ENCODE results near the gene NALCN. TPM values are rescaled to one million over a fixed set of nuclear protein-coding genes. Genes with fewer than 3 reads are reported as not detected.
A peak's percentile ranks its signal among the peaks of the same experiment; 100 is the strongest.

Gene NALCN
- total RNA-seq, 1 experiment from 2014 or later: 1.2 TPM

DNA sequence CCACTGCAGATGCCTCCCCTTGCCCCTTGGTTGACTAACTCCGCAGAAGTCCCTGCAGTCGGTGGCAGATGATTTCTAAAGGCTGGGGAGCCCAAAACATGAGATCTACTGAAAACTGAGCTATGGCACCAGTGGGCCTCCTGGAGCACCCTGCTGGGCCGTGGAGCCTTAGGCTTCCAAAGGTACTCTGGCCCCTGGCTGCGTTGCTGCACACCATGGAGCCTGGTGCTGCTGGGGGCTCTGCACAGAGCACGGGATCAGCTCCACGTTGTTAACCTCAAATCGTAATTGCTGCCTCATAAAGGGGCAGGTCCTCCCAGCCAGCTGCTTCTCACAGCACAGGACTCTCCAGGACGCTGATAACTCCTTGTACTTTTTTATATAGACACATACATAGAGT, 357.5 kb downstream of the NALCN start:
- Histone ChIP-seq H3K36me3 (no peaks in the 10 kb centered on the region), H3K4me3 (no peak overlapping the region), H3K9me3 (replicated peaks) (no peaks in the 10 kb centered on the region), H3K27me3 (replicated peaks) (no peaks in the 10 kb centered on the region), H3K4me1 (replicated peaks) (no peaks in the 10 kb centered on the region), H3K27ac (no peak overlapping the region)
- DNase-seq (ENCODE audit: low read depth in 1 of 2, low spot score in 2 of 2): no peak

DNA sequence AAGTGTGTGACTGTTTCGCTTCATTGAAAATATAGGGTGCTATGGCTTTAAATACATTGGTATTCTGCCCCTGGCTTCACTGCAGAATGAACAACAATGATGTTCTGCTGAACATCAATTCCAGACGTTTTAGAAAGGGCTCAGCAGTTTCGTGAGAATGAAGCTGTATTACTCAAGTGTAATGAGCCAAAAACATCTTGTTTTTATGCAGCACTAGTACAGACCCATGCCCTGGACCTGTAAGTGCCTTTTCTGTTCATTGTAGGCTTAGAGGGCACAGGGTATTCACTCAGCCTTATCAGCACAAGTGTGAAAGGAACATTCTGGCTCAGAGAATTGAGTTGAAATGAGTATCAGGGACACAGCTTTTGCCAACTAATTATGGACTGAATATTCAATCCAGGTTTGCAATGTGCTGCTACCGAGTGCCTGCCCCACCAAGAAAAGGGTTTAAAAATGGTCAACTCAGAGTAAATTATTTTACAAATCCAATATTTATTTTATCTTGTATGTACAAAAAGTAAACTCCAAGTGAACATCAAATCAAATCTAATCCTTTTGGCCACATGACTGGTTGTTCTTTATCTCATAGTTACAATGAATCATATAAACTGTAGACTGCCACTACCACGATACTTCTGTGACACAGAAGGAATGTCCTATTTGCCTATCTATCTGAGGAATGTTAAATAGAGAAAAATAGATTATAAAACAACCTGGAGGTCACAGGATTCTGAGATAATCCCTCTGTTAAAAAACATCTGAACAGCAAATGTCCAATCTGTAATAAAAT, 362.8 kb downstream of the NALCN start:
- no peak overlapping the region for H3K4me3 ChIP-seq
- peaks cover 4% of the 10 kb centered on the region for H3K4me1 ChIP-seq (replicated peaks)
- no peaks in the 10 kb centered on the region for H3K27me3 ChIP-seq (replicated peaks)
- no peaks in the 10 kb centered on the region for H3K36me3 ChIP-seq
- no peak for DNase-seq (ENCODE audit: low read depth in 1 of 2, low spot score in 2 of 2)
- H3K27ac ChIP-seq: no peak overlapping the region
- H3K9me3 ChIP-seq (replicated peaks): no peaks in the 10 kb centered on the region

DNA sequence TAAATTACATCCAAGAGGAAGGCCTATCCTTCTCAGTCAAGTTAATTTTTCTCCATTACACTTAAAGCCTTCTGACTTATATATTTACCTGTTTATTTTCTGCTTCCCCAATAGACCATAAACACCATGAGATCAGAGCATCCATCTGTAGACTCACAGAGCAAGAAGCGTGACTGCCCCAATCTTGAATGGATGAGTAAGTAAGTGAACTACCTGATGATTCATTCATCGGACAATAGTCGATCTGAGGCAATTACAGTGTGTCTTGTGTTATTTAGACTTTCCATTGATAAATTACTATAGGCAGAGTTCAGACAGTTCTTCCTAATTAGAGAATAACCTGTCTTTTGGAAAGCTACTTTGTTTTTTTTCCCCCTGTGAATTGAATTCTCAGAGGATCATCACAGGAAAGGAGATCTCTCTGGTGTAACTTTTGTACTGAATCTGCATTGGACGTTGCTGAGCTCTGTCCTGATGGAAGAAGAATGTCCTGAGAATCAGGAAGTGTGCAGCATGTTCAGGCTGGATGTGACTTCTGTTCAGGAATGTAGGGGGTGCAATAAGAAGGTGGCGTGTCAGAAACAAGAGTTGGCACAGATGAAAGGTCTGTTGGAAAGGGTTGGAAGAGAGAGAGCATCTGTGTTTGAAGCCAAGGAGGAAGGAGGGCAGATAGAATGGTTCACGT, 367.0 kb downstream of the NALCN start:
- no peak for DNase-seq (ENCODE audit: low read depth in 1 of 2, low spot score in 2 of 2)
- H3K4me1 ChIP-seq (replicated peaks): peaks cover 4% of the 10 kb centered on the region
- H3K27me3 ChIP-seq (replicated peaks): no peaks in the 10 kb centered on the region
- no peaks in the 10 kb centered on the region for H3K9me3 ChIP-seq (replicated peaks)
- no peak overlapping the region for H3K4me3 ChIP-seq
- H3K27ac ChIP-seq: no peak overlapping the region
- H3K36me3 ChIP-seq: no peaks in the 10 kb centered on the region

DNA sequence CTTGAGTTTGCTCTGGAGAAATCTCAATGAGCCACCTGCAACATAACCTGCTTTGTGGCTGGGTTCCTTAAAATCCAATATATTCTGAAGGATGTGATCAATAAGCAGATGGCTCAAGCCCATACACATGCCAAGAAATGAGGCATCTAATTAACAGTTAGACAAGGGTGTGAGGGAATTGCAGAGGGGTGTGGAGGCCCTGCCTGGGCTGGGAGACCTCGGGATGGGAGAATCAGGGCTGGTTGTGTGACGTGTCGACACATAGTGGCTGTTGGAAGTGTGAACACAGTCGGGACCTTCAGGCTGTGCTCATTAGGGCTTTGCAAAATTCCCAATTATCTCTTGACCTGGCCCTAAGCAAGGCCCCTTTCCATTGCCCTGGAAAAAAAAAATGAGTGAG, 379.8 kb downstream of the NALCN start:
- no peaks in the 10 kb centered on the region for H3K9me3 ChIP-seq (replicated peaks)
- no peaks in the 10 kb centered on the region for H3K4me1 ChIP-seq (replicated peaks)
- no peak overlapping the region for H3K27ac ChIP-seq
- no peaks in the 10 kb centered on the region for H3K27me3 ChIP-seq (replicated peaks)
- no peaks in the 10 kb centered on the region for H3K36me3 ChIP-seq
- no peak overlapping the region for H3K4me3 ChIP-seq
- no peak for DNase-seq (ENCODE audit: low read depth in 1 of 2, low spot score in 2 of 2)

DNA sequence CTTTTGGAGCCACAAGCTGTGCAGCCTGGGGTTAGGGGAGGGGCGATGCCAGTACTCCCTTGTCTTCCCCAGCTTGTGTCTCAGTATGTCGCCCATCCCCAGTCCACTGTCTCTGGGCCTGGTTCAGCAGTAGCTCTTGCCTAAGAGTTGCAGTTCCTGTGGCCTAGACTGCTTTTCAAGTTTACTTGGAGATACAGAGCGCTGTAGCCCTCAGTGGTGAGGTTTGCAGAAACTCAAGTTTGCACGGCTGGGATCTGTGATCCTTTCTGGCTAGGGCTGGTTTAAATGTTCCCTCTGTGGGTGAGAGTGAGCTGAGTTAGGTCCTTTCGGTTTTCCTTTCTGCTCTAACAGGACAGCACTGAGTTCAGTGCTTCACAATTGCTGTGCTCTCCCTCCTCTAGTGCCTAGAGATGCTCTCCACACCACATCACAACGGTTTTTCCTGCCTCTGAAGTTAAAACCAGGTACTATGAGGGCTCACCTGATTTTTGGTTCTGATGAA, 381.1 kb downstream of the NALCN start:
- Histone ChIP-seq H3K4me1 (replicated peaks) (no peaks in the 10 kb centered on the region), H3K36me3 (no peaks in the 10 kb centered on the region), H3K9me3 (replicated peaks) (no peaks in the 10 kb centered on the region), H3K27me3 (replicated peaks) (no peaks in the 10 kb centered on the region), H3K4me3 (no peak overlapping the region), H3K27ac (no peak overlapping the region)
- DNase-seq (ENCODE audit: low read depth in 1 of 2, low spot score in 2 of 2): no peak

DNA sequence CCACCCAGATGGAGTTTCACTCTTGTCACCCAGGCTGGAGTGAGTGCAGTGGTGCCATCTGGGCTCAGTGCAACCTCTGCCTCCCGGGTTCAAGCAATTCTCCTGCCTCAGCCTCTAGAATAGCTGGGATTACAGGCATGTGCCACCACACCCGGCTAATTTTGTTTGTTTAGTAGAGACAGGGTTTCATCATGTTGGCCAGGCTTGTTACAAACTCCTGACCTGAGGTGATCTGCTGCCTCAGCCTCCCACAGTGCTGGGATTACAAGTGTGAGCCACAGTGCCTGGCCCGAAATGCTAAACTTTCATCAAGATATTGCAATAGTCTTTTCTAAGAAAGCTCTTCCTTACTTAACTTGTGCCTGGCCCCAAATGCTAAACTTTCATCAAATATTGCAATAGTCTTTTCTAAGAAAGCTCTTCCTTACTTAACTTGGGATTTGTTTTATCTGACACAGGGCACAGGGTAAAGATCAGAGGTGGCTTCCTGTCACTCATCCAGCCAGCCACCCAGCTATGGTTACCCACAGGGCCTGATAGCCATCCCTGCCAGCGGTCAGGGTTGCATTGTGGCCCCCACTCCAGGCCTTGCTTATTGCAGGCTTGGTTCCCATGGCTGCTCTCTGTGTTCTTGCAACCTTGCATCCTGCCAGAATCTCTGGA, 389.4 kb downstream of the NALCN start:
- Histone ChIP-seq H3K4me1 (replicated peaks) (no peaks in the 10 kb centered on the region), H3K27ac (no peak overlapping the region), H3K27me3 (replicated peaks) (no peaks in the 10 kb centered on the region), H3K4me3 (no peak overlapping the region), H3K9me3 (replicated peaks) (no peaks in the 10 kb centered on the region), H3K36me3 (no peaks in the 10 kb centered on the region)
- no peak for DNase-seq (ENCODE audit: low read depth in 1 of 2, low spot score in 2 of 2)

DNA sequence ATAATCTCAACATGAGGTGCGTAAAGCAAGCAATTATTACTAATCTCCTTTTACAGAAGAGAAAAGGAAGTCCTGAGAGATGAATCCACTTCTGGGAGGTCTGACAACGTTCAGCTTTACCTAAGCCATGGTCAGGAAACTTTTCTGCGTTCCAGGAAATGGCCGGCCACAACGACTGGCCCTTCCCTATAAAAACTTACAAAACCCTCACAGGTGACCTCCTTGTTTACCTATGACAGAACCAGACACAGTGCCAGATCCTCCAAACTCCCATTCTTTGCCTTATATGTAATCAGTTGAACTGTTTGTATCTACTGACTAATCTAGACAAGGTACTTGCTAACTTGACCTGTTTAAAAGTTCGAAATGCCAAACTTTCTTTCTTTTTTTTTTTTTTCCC, 390.0 kb downstream of the NALCN start:
- DNase-seq (ENCODE audit: low read depth in 1 of 2, low spot score in 2 of 2): no peak

DNA sequence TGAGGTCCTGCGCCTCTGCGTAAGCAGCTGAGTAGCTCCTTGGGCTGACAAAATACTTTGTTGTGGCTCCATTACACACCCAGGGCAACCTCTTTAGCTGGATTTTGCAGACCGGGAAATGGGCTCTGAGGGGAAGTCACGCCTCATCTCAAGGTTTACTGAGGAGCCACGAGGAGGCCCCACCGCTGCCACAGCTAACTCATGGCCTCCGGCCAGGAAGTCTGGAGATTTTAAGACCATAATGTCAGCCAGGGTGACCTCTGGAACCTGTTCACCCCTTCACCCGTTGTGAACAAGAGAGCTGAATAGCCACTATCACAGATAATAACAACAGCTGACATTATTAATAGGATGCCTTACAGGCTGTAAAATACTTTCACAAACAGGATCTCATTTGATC, 390.4 kb downstream of the NALCN start:
- no peaks in the 10 kb centered on the region for H3K9me3 ChIP-seq (replicated peaks)
- H3K27me3 ChIP-seq (replicated peaks): no peaks in the 10 kb centered on the region
- H3K4me1 ChIP-seq (replicated peaks): no peaks in the 10 kb centered on the region
- DNase-seq (ENCODE audit: low read depth in 1 of 2, low spot score in 2 of 2): no peak
- H3K36me3 ChIP-seq: no peaks in the 10 kb centered on the region
- H3K4me3 ChIP-seq: no peak overlapping the region
- H3K27ac ChIP-seq: no peak overlapping the region

More for the DNA sequence above, 390.0 kb downstream of the NALCN start:
- no peaks in the 10 kb centered on the region for H3K4me1 ChIP-seq (replicated peaks)
- no peaks in the 10 kb centered on the region for H3K9me3 ChIP-seq (replicated peaks)
- H3K36me3 ChIP-seq: no peaks in the 10 kb centered on the region
- H3K4me3 ChIP-seq: no peak overlapping the region
- H3K27ac ChIP-seq: no peak overlapping the region
- no peaks in the 10 kb centered on the region for H3K27me3 ChIP-seq (replicated peaks)

DNA sequence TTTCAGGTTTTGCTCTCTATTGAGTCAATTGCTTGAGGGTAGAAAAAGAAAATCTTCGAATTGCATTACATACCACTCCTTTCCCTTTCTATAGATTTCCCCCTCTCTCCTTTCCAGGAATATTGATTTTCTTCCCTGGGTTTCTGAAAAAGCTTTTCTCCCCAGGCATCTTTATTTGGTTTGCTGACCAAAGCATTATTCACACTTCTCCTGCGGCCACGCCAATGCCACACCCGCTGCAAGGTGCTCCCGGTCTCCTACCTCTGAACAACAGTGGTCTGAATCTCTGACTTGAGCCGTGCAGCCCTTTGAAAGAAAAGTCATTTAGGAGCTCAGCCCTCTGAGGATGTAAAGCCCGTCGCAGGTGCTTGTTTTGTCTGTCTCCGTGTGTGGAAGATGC, 390.8 kb downstream of the NALCN start:
- H3K4me3 ChIP-seq: no peak overlapping the region
- no peaks in the 10 kb centered on the region for H3K36me3 ChIP-seq
- H3K9me3 ChIP-seq (replicated peaks): no peaks in the 10 kb centered on the region
- no peak overlapping the region for H3K27ac ChIP-seq
- no peaks in the 10 kb centered on the region for H3K4me1 ChIP-seq (replicated peaks)
- no peak for DNase-seq (ENCODE audit: low read depth in 1 of 2, low spot score in 2 of 2)
- H3K27me3 ChIP-seq (replicated peaks): no peaks in the 10 kb centered on the region

DNA sequence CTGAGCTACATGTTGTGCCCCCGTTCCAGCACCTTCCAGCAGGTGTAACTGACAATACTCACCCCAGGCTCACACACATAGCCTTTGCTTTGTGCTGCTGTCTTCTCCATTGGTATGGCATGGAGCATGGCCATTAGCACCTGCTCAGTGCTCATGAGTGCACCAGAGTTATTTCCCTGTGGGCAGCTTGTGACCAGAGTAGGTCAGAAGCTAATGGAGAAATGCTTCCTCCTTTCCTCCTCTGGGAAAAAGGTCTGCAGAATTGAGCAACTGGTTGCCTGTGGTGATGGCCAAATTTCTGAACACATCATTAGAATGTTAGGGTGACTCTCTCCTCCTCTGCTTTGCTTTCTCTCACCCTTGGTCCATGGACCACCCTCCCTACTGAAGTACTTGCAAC, 397.2 kb downstream of the NALCN start:
- Histone ChIP-seq H3K27ac (no peak overlapping the region), H3K9me3 (replicated peaks) (no peaks in the 10 kb centered on the region)
- no peak for DNase-seq (ENCODE audit: low read depth in 1 of 2, low spot score in 2 of 2)

DNA sequence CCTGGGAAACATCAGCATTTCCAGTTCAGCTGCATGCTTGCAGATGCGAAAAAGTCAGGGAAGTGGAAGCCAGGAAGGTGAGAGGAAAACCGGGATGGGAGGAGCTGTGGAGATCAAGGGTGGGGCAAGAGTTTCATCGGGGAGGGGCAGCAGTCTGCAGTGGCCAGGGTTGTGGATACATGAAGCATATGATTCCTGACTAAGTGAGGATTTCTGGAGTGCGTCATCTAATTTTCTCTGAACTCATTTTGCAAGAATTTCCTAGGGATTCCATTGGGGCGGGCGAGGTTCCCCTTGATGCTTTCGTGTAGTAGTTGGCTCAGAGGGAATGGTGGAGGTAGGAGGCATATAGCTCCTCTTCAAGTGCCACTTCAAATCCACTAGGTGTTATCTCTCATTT, 397.6 kb downstream of the NALCN start:
- H3K27me3 ChIP-seq (replicated peaks): no peaks in the 10 kb centered on the region
- no peaks in the 10 kb centered on the region for H3K9me3 ChIP-seq (replicated peaks)
- no peaks in the 10 kb centered on the region for H3K36me3 ChIP-seq
- H3K4me3 ChIP-seq: no peak overlapping the region
- peak in 1 of 2 experiments; percentile 4 for DNase-seq (ENCODE audit: low read depth in 1 of 2, low spot score in 2 of 2)
- 0 out of 2 replicates have a peak, but pooled peaks cover 2% of the 10 kb centered on the region for H3K4me1 ChIP-seq (replicated peaks)
- no peak overlapping the region for H3K27ac ChIP-seq

More for the DNA sequence above, 397.2 kb downstream of the NALCN start:
- Histone ChIP-seq H3K36me3 (no peaks in the 10 kb centered on the region), H3K4me3 (no peak overlapping the region), H3K27me3 (replicated peaks) (no peaks in the 10 kb centered on the region), H3K4me1 (replicated peaks) (0 out of 2 replicates have a peak, but pooled peaks cover 2% of the 10 kb centered on the region)

DNA sequence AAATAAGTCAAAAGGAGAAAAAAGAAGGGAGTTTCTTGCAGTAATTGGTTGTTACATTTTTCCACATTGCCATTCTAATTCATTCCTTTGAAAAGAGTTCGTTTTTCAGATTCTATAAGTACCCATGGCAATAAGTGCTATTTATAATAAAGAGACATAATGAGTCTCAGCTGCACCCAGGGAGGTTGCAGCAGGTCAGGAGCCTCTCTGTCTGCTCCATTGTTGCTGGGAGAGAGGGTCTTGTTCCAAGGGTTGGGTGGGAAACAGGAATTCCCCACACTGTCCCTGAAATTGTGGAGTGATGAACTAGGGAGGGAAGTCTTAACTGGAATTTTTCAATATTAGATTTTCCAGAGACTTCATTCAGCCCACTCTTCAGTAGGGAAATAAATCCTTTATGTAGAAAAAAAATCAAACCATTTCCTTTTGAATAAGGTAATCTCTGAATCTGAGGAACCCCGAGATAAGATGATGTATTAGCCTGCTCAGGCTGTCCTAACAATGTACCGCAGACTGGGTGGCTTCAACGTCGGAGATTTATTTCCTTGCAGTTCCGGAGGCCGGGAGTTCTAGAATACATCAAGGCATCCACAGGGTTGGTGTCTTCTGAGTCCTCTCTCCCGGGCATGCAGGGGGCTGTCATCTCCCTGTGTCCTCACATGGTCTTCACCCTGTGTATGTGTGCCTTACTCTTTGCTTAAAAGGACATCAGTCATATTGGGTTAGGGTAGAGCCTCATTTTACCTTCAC, 399.0 kb downstream of the NALCN start:
- H3K4me3 ChIP-seq: no peak overlapping the region
- no peaks in the 10 kb centered on the region for H3K9me3 ChIP-seq (replicated peaks)
- H3K27ac ChIP-seq: no peak overlapping the region
- 0 out of 2 replicates have a peak, but pooled peaks cover 2% of the 10 kb centered on the region for H3K4me1 ChIP-seq (replicated peaks)
- DNase-seq (ENCODE audit: low read depth in 1 of 2, low spot score in 2 of 2): no peak
- no peaks in the 10 kb centered on the region for H3K27me3 ChIP-seq (replicated peaks)
- no peaks in the 10 kb centered on the region for H3K36me3 ChIP-seq

DNA sequence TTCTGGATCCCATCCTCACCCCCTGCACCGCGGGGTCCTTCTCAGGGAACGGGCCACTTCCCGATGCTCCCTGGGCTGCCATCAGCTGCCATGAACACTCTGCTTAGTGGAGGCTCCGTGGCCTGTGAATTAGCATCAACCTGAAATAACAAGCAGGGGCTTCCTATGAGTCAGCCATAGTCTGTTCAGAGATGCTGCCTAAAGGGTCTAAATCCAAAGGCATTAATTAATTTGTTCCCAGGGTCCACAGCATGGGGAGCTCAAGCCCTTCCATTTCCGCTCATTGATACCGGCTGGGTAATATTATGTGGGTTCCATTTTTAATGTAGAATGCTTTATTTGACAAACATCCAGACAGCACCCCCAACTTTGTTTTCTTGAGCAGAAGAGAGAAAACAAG, 399.8 kb downstream of the NALCN start:
- DNase-seq (ENCODE audit: low read depth in 1 of 2, low spot score in 2 of 2): no peak
- Histone ChIP-seq H3K36me3 (no peaks in the 10 kb centered on the region), H3K9me3 (replicated peaks) (no peaks in the 10 kb centered on the region), H3K27ac (no peak overlapping the region), H3K27me3 (replicated peaks) (no peaks in the 10 kb centered on the region), H3K4me3 (no peak overlapping the region), H3K4me1 (replicated peaks) (0 out of 2 replicates have a peak, but pooled peaks cover 2% of the 10 kb centered on the region)

Measured in SJSA1 (cell line).